HG03064 (cell line): Measurements from ENCODE around the gene NRAP.

ENCODE experiments used
- ATAC-seq: cut with Tn5 transposase; IDR thresholded peaks from one replicate; pipeline ENCODE4 v1.9.1; 2021; ENCODE audit warnings: low read depth; ENCODE audit not compliant: unreplicated experiment

NRAP gene

DNA sequence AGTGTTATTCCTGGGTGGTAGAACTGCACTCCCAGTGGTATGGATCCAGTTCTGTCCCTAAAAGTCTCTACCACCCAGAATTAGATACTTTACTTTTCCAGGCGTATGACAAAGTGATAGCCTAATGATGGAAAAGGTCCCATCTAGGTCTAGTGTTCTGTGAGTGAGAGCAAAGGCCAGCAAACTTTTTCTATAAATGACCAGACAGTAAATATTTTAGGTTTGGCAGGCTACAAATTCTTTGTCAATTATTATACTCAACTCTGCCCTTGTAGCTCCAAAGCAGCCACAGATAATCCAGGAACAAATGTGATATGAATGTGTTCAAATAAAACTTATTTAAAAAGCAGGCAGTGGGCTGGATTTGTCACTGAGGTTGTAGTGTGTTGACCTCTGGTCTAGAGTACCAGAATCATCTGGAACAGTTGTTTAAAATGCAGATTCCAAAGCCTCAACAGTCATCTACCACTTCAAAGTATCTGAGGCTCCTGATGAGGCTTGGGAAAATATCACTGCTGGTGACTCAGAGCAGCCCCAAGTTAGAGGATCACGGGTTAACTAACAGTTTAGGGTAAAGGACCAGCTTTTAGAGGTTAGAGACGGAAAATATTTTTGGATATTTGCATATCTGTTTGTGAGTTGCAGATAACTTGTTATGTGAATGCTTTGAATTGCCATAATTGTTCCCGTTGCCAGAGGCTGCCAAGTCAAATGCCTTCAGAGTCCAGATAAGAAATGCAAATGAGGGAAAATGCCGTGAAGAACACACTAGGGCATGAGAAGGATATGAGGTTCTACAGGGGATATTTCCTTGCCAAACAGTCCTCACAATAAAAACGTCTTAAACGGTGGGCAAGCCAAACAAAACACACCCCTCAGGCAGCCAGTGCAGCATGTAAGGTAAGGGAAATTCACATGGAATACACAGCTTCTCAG, 19.4 kb downstream of the NRAP start:
- ATAC-seq: no peak

DNA sequence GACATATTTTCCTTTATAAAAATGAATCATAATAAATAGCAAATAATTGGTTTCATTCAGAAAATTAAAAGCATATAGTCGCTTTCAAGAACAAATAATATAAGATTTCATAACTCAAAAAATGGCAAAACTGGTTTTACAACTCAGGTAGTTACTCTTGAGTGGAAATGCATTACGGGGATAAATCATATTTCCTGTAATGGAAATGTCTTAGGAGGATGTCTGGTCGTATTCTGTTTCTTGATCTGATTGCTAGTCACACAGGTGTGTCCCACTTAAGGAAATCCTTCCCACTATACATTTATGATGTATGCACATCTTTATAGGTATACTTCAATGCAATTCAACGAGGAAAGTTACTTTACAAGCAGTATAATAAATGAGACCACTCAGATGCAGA, 20.7 kb downstream of the NRAP start:
- ATAC-seq: no peak

DNA sequence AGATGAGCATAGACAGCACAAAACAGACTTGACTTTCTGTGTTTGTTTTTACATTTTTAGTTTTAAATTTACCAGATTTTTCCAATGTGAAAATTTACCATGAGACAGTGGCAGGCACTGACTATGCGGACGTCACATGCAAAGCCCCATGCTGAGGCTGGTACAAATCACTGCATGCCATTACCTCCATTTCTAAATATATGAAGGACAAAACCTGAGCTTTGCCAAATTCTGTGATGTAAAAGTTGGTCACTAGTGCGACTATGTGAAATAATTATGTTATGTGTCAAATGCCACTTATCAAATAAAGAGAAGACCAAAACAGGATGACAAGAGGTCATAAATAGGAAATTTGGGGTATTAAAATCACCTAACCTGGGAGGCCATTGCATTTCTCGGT, 22.1 kb downstream of the NRAP start:
- no peak for ATAC-seq

DNA sequence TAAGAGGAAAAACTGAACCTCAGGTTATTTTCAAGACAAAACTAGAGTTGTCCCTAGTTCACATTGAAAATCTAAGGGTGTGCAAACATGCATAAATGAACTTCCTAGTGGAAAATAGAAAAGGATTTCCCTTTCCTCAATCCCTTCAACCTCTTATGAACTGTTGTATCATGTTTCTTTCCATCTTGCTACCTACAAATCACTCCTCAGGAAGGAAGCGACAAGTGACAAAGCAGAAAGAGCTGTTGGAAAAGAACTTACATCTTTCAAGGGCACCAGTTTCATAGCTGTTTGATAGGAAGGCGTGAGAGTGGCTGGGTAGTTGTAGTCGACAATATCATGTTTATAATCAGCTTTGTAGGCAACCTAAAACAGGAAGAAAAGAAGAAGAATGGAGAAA, 23.9 kb downstream of the NRAP start:
- ATAC-seq: no peak

DNA sequence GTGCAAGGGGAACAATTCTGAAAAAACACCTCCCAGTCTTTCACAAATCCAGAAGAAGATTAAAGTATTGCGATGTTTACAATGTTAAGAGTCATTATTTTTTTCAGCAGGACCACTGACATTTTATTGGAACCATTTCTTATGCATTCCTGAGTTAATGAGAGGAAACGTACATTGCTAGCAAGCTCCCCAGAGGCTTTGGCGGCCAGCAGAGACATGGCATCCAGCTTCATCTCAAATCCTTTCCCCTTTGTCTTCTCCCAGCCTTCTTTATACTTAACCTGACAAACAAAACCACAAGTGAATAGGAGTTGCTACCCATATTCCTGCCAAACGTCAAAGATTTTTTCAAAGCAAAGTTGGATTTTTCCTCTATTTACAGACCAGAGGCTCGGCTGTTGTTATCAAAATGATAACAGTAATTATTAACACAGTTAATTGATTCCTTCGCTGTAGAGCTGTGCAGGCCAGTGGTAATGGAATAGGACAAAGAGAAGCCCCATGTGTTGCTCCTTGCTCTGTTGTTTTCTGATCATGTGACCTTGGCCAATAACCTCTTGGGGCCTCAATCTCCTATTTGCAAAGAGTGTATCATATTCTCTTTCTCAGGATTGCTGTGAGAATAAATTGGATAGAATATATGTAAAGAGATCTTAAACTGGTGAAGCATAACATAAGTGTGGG, 32.0 kb downstream of the NRAP start:
- no peak for ATAC-seq

DNA sequence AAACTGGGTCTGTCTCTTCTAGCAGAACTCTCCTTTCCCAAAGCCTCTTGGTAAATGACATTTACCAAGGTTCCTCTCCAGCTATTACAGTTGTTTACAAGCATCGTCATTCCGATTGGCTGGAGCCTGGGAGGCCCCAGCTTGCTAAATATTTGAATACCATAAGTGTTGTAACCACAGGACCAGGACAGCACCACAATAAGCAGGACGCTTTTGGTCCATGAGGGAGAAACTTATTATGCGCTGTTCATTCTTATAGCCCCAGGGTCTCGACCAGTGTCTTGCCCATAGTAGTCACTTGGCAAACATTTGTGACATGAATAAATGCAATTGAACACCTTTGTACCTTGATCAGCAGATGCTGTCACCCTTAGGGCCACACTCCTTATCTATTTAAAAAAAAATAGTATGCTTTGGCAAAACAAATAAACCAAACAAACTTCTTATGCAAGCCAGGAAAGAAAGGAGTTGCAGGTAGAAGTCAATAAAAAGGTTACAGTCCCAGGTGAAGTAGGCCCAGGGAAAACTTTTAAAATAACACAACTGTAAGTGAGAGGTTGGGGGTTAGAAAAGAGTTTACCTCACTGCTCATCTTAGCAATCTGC, 32.8 kb downstream of the NRAP start:
- ATAC-seq: no peak

DNA sequence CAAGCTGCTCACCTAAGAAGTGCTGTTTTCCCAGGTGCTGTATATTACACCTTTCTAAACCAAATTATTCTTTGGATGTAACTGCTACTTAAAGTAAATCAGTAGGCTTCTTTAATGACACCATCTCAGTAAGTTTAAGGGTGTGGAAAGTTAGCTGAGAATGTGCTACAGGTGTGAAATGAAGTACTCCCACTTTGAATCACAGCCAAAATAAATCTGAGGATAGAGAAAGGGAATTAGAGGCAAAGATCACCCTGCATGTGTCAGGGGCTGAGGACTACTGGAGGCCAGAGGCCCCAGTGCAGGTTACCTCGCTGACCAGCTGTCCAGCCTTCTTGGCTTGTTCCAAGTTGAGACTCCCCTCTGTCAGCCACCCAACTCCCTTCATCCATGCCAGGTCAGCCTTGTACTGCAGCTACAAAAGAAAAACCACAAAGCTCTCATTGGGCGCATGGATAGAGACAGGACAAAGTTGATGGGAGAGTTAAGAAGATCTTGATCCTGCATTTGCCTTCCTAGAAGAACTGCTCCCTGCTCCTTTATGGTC, 35.2 kb downstream of the NRAP start:
- no peak for ATAC-seq

DNA sequence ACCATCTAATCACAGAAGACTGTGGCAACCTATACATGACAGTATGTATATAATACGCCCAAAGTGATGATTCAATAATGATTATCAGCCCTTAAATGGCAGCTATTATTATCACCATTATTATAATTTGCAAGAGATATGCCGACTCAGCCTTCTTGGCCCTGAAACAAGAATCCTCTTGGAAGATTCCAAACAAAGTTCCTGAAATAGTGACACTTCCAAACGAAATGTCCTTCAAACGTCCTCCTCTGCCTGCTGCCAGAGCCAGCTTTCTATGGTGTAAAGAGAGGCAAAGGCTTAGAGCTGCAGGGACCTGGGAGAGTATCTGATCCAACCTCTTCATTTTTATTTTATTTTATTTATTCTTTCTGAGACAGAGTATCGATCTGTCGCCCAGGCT, 36.0 kb downstream of the NRAP start:
- no peak for ATAC-seq

DNA sequence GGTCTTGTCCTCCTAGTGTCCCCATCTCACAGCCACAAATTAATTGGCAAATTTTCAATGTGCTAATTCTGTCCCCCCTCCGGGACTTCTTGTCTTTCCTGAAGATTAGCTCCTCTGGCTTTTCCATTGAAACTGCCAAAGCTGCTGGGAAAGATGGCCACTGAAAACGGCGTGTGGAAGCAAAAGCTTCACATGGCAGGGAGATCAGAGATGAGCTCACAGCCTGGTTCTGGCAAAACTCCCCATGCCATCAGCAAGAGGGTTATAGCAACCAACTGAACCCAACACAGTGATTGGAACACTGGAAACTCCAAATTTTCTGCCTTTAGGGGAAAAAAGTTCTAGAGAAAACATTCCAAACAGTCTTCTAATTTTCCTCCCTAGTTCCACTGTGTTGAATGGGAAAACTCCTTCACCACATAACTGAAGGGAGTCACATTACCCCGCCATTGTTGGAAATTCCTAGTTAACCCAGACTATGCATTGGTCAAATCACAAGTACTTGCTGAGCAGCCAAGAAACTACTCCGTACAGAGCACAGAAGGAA, 37.0 kb downstream of the NRAP start:
- no peak for ATAC-seq

DNA sequence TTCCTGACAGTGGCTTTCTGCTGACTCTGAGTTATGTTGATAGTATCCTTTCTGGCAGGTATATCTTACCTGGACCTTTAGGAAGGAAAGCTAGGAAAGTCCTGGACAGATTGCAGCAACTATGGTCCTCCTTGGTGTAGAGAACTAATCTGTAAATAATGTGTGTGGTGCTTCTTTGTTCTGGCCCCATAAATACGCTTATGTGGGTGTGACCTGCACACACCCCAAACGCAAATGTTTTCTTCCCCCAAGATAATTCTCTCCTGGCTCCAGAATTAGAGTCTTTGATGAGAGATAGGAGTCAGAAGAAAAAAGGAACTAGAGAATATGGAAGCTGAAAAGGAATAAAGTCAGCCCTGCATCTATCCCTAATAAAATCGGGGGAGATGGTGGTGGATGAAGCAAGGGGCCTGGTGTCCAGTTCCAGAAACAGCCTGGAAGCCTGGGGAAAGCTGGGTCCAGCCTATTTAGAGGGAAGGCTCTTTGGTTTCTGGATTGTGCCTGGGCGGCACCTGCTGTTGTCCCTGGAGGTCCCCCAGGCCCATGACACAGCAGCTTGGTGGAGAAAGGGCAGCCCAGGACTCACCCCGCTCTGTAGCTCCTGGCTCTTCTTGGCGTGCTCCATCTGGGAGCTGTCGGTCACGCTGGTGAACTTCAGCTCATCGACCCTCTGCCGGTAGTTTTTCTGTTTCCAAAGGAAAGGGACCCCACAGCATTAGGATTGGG, 38.2 kb downstream of the NRAP start:
- ATAC-seq: no peak

DNA sequence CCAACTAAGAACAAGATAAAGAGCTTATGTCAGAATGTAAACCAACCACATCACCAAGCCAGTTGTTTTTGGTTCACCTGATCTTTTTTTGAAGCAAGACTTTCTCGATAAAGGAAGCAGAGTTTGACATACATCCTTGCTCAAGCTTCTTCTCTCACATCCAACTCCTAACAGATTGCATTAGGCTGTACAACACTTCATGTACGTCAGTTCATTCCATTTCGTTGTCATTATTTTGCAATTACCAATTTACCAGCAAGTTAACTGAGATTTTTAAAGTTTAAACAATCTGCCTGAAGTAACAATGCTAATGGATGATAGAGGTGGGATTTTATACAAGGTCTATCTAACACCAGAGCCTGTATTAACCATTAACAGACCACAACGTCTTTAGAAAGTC, 41.0 kb downstream of the NRAP start:
- no peak for ATAC-seq

DNA sequence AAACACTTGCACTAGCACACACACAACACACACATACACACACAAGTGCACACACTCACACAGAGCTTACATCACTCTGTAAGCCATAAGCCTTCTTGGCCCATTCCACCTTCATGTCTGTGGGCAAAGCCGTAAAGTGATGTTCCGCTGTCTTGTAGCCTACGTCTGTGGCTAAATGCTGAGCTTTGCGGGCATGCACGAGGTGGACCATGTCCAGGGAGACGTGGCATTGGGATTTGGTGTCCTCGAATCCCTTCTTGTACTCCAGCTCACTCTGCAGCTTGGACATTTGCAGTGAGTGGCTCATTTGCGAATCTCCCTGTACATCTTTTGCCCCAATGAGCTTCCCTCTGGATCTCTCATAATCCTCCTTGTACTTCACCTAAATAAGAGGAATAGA, 42.0 kb downstream of the NRAP start:
- ATAC-seq: no peak

DNA sequence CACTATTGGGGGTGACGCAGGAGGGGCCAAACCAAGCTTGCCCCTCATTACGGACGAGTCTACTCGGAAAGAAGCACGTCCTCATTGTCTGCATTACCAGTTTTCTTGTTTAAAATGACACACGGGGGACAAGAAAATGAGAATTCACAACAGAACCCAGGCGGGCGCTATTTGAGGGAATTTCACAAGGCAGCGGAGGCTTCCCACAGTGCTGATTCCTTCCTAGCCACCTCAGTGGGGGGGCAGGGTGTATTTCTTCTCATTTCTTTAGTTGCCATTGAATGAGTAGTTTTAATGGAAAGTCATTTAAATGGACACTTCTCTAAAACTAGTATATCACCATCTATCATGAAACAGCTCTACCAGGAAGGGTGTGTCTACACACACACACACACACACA, 42.9 kb downstream of the NRAP start:
- ATAC-seq: no peak

DNA sequence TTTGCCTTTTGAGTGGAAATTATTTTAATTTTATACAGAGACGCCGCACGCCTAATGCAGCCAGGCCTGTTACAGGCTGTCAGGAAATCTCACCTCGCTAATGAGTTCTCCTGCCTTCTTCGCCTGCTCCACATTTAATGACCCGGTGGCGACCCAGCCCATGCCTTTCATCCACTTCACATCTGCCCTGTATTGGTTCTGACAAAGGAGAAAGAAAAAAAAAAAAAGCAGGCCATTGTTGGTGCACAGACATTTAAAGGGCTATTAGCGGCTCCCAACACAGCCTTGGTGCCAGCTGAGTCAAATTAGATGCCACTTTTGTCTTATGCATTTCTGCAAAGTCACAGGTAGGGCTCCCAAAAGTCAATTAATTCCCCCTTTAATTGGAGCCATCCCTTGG, 43.3 kb downstream of the NRAP start:
- no peak for ATAC-seq

DNA sequence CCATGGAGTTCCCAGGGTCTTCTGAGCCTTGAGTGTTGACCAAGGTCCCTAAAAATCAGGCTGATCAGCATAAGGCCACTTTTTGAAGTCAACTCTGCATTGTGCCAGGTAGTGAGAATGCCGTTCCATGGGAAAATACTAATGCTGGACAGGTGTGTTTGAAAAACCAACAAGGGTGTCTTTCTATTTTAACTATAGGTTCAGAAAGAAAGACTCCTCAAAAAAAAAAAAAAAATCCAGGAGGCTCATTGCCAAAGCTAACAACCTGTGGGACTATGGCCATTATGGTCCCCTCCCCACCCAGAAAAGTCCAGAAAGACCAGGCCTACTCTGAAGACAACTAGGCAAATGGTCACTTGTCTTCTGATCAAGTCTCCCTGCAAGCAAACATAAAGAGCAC, 44.4 kb downstream of the NRAP start:
- no peak for ATAC-seq

DNA sequence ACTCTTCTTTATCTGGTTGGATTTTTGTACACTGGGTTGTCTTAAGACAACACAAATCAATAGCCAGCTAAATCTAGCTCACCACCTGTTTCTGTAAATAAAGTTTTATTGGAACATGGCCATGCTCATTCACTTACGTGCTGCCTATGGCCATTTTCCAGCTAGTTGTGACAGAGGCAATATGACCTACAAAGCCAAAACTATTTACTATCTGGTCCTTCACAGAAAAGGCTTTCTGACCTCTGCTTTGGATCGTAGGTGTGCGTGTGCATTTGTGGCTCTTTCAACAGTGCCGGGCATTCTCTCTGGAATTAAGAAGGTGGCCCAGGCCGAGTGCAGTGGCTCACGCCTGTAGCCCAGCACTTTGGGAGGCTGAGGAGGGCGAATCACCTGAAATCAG, 45.5 kb downstream of the NRAP start:
- ATAC-seq: no peak

DNA sequence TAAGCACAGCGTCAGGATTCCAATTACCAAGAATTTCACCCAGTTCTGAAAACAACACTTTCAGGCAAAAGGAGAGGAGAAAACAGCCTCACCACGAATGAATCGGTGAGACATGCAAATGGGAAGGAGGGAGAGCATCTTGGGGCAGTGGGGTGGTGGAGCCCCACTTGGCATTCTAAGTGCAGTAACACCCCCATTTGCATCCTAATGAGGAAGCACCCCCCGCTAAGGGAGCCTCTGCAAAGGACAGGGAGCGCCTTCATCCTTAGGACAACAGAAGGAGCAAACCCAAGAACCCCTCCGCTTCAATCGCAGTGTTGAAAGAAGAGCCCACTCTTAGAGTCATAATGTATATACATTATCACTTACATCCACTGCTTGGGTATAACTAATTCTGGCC, 46.8 kb downstream of the NRAP start:
- no peak for ATAC-seq

DNA sequence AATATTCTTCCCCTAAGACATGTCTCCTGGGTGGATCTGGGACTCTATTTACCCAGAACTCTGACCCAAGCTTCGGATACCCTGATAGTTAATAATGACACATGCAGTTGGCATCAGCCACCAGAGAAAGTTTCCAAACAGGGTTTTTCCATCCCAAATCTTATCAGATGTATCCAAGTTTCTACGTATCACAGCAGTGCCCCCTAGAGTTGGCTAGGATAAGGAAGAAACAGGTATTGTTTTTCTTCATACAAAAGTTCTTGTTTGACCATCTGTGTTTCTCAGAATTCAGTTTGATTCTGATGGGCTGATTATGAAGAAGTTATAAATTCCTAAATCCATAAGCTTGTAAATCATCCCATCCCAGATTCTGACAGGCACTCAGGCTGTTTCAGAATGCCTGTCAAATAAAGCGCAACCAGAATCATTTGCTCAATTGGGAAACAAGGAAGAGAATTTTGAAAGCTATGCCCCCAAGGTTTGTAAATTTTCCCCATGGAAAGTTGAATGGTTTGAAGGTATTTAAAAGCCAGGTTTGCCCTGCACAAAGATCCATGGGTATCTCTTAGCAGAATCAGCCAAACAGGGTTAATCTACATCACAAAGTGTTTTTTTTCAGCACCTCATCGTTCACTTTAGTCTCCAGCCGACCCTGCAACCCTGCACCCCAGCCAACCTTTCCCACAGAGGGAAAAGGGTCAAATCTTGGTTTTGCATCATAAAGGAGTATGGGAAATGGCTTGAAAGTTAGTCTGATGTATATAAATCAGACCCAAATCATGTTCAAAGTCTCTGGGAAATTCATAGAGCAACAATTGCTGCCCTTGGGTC, 47.4 kb downstream of the NRAP start:
- no peak for ATAC-seq

DNA sequence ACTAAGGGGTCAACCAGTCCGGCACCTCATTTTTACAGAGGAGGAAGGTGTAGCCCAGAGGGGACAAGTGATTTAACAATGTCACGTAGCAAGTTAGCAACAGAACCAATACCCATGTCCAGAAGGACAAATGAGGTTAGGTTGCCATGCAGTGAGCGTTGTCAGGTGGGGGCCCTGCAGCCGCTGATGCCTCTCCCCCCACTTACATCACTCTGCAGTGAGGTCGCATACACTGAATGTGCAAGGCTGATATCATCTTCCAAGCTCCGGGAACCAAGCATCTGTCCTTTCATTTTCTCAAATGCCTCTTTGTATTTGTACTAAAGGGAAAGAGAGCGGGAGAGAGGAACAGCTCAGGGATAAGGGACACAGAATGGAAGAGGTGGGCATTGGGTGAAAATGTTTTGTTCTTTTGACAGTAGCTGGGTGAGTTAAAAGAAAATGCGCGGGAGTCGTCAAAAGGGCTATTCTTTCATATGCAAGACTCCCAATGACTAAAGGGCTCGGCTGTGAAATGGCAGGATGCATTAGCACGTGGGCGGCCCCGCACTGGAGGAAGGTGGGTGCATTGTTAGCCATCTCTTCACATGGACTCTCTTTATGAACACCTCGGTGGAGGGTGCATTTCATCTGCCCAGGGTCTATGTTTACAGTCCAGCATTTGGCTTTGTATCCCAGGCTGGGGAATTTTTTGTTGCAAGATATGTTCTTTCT, 49.7 kb downstream of the NRAP start:
- ATAC-seq: no peak
